HCT116 (cell line): ENCODE results near the gene MYLK. TPM values are rescaled to one million over a fixed set of nuclear protein-coding genes. Genes with fewer than 3 reads are reported as not detected.

ENCODE experiments used
- ATAC-seq: fragments of 200-7000 bp; cut with Tn5 transposase; 2 replicates; pipeline ENCODE4 v1.9.1; 2020; ENCODE audit warnings: mild to moderate bottlenecking, moderate library complexity
- BruUV-seq: library from RNA; stranded (reverse); fragments of 400-500 nt; replicated peaks from 2 replicates; lab custom pipeline; 2021; lab: Mats Ljungman, UMichigan
- CTCF ChIA-PET: fragments of 300-600 bp; sonication (Branson Sonifier 250); formaldehyde crosslinking; loops from one replicate; lab custom pipeline; 2021; ENCODE audit warnings: antibody characterized with exemption; lab: Charles Lee
- POLR2A ChIA-PET: fragments of 300-600, 350-600 bp; sonication (Branson Sonifier 250); formaldehyde crosslinking; loops from one replicate; lab custom pipeline; 2021; ENCODE audit warnings: antibody characterized with exemption; lab: Charles Lee
- RAD21 ChIA-PET, 2 experiments: fragments of 300-600 bp; sonication (Branson Sonifier 250); formaldehyde crosslinking; loops; one replicate each; lab custom pipeline; 2023; ENCODE audit warnings: low total read pairs in 2 of 2; ENCODE audit not compliant: uncharacterized antibody in 2 of 2, unreplicated experiment in 2 of 2, low non-redundant PET in 1 of 2; lab: Charles Lee
- DNase-seq: peaks from one replicate; pipeline ENCODE4 v3.0.0-alpha.2; 2010; ENCODE audit warnings: low read depth, low spot score
- H2AFZ ChIP-seq: fragments of 200-600 bp; shearing (Covaris generic), sonication (generic); 2 replicates; pipeline ENCODE4 v1.6.1; 2017; ENCODE audit warnings: low read depth, mixed run types, mixed read lengths, antibody characterized with exemption, low read length; ENCODE audit not compliant: poor library complexity, severe bottlenecking
- H3K27ac ChIP-seq: 2 replicates; pipeline ENCODE4 v1.5.1; 2012; ENCODE audit warnings: low read depth, low read length
- H3K27me3 ChIP-seq: fragments of 200-600 bp; sonication (generic); 2 replicates; pipeline ENCODE4 v1.6.1; 2016; ENCODE audit warnings: mixed run types, low read length, mixed read lengths; ENCODE audit not compliant: insufficient read depth
- H3K36me3 ChIP-seq, 2 experiments: fragments of 200-500 bp in 1 of 2; fragments of 200-600 bp in 1 of 2; sonication (Bioruptor generic) in 1 of 2; sonication (generic) in 1 of 2; 2 replicates each; pipeline versions ENCODE4 v1.5.1 to v1.6.1; 2014 to 2016; ENCODE audit warnings: low read length in 2 of 2, inconsistent platforms in 1 of 2, mixed read lengths in 1 of 2, mixed run types in 1 of 2; ENCODE audit not compliant: insufficient read depth in 2 of 2, control insufficient read depth in 1 of 2
- H3K4me1 ChIP-seq, 2 experiments: fragments of 200-600 bp in 1 of 2; sonication (generic) in 1 of 2; 2 replicates each; pipeline versions ENCODE4 v1.5.1 to v1.6.1; 2012 to 2017; ENCODE audit warnings: low read length in 2 of 2, inconsistent platforms in 1 of 2, mild to moderate bottlenecking in 1 of 2, mixed read lengths in 1 of 2, mixed run types in 1 of 2, moderate library complexity in 1 of 2; ENCODE audit not compliant: insufficient read depth in 2 of 2, control insufficient read depth in 1 of 2
- H3K4me2 ChIP-seq: fragments of 200-600 bp; sonication (generic); 2 replicates; pipeline ENCODE4 v1.6.1; 2017; ENCODE audit warnings: mixed run types, low read length, mixed read lengths
- H3K4me3 ChIP-seq, 2 experiments: fragments of 200-600 bp in 1 of 2; sonication (generic) in 1 of 2; replicated peaks in 1 of 2; 2 replicates each; pipeline ENCODE4 v1.5.1; 2011 to 2016; ENCODE audit warnings: low read length in 2 of 2, control low read depth in 1 of 2, low read depth in 1 of 2, mild to moderate bottlenecking in 1 of 2, mixed read lengths in 1 of 2, mixed run types in 1 of 2
- H3K79me2 ChIP-seq: fragments of 200-600 bp; sonication (generic); 2 replicates; pipeline ENCODE4 v1.6.1; 2017; ENCODE audit warnings: mild to moderate bottlenecking, mixed run types, low read length, moderate library complexity, mixed read lengths; ENCODE audit not compliant: insufficient read depth
- H3K9ac ChIP-seq: fragments of 200-600 bp; sonication (generic); 2 replicates; pipeline ENCODE4 v1.6.1; 2016; ENCODE audit warnings: low read length, mixed read lengths
- H3K9me2 ChIP-seq: fragments of 200-600 bp; sonication (generic), shearing (Covaris generic); 2 replicates; pipeline ENCODE4 v1.6.1; 2017; ENCODE audit warnings: mixed run types, mild to moderate bottlenecking, moderate library complexity; ENCODE audit not compliant: insufficient read depth
- H3K9me3 ChIP-seq, 2 experiments: fragments of 200-500 bp in 1 of 2; fragments of 200-600 bp in 1 of 2; sonication (Bioruptor generic) in 1 of 2; sonication (generic) in 1 of 2; 2 replicates each; pipeline ENCODE4 v1.6.1; 2014 to 2017; ENCODE audit warnings: low read length in 2 of 2, mixed read lengths in 2 of 2, inconsistent platforms in 1 of 2, low read depth in 1 of 2, mild to moderate bottlenecking in 1 of 2, mixed run types in 1 of 2, moderate library complexity in 1 of 2; ENCODE audit not compliant: control insufficient read depth in 1 of 2, insufficient read depth in 1 of 2
- H4K20me1 ChIP-seq: fragments of 200-600 bp; sonication (generic), shearing (Covaris generic); 2 replicates; pipeline ENCODE4 v1.6.1; 2017; ENCODE audit warnings: mixed run types, mild to moderate bottlenecking, moderate library complexity; ENCODE audit not compliant: insufficient read depth
- CBX3 ChIP-seq: IDR thresholded peaks from 2 replicates; pipeline ENCODE4 v1.6.1; 2012; ENCODE audit warnings: low read depth
- CEBPB ChIP-seq: IDR thresholded peaks from 2 replicates; pipeline ENCODE4 v1.6.1; 2012; ENCODE audit warnings: low read depth
- EGR1 ChIP-seq: IDR thresholded peaks from 2 replicates; pipeline ENCODE4 v1.6.1; 2012; ENCODE audit warnings: low read depth
- ELF1 ChIP-seq: IDR thresholded peaks from 2 replicates; pipeline ENCODE4 v1.6.1; 2012; ENCODE audit warnings: low read depth, borderline replicate concordance
- EZH2 ChIP-seq: fragments of 200-600 bp; sonication (generic); IDR thresholded peaks from 2 replicates; pipeline ENCODE4 v1.6.1; 2017; ENCODE audit warnings: antibody characterized with exemption, mixed run types
- EZH2phosphoT487 ChIP-seq: fragments of 200-600 bp; IDR thresholded peaks from 2 replicates; pipeline ENCODE4 v1.6.1; 2018; ENCODE audit warnings: antibody characterized with exemption, borderline replicate concordance
- FOSL1 ChIP-seq: IDR thresholded peaks from 2 replicates; pipeline ENCODE4 v1.6.1; 2012; ENCODE audit warnings: low read depth
- JUND ChIP-seq: IDR thresholded peaks from 2 replicates; pipeline ENCODE4 v1.6.1; 2012
- MAX ChIP-seq: IDR thresholded peaks from 2 replicates; pipeline ENCODE4 v1.6.1; 2012
- POLR2AphosphoS5 ChIP-seq: IDR thresholded peaks from 2 replicates; pipeline ENCODE4 v1.6.1; 2011; ENCODE audit warnings: mild to moderate bottlenecking, low read depth, low read length, moderate library complexity
- RAD21 ChIP-seq: IDR thresholded peaks from 2 replicates; pipeline ENCODE4 v1.6.1; 2012; ENCODE audit warnings: low read depth, mild to moderate bottlenecking
- REST ChIP-seq: IDR thresholded peaks from 2 replicates; pipeline ENCODE4 v1.6.1; 2012; ENCODE audit warnings: low read depth
- SP1 ChIP-seq: IDR thresholded peaks from 2 replicates; pipeline ENCODE4 v1.6.1; 2012; ENCODE audit warnings: low read depth
- SRF ChIP-seq: IDR thresholded peaks from 2 replicates; pipeline ENCODE4 v1.6.1; 2012; ENCODE audit warnings: low read depth
- YY1 ChIP-seq: IDR thresholded peaks from 2 replicates; pipeline ENCODE4 v1.6.1; 2011; ENCODE audit warnings: low read length, low read depth, moderate library complexity, mild to moderate bottlenecking; ENCODE audit not compliant: insufficient replicate concordance; ENCODE audit errors: extremely low read depth
- ZFX ChIP-seq: fragments of 450-650 bp; IDR thresholded peaks from 2 replicates; pipeline ENCODE4 v1.6.1; 2017
- ZNF274 ChIP-seq: fragments of 200-500 bp; sonication (Bioruptor generic); IDR thresholded peaks from 2 replicates; pipeline ENCODE4 v1.6.1; 2014; ENCODE audit warnings: mild to moderate bottlenecking, low read depth, low read length, inconsistent platforms
- intact Hi-C: fragments of 100-400 bp; cut with micrococcal nuclease; formaldehyde crosslinking; loops from 2 replicates; pipeline ENCODE4 v1.10.0; 2022
- total RNA-seq: library from RNA; stranded (reverse); gene quantifications from one replicate; pipeline ENCODE4 v1.2.1, GENCODE V29; 2021; ENCODE audit not compliant: unreplicated experiment

MYLK gene
- total RNA-seq, 1 experiment from 2014 or later = 3.8 TPM

GRCh38 chr3:123564056-123564455 is 320.1 kb downstream of the MYLK start:
- no TSS peak for BruUV-seq
- TF ChIP-seq ZNF274 (no peak), EZH2phosphoT487 (no peak), JUND (no peak), RAD21 (no peak), FOSL1 (no peak), EZH2 (no peak), ELF1 (no peak), YY1 (no peak)
- Histone ChIP-seq H3K9ac (no peak overlapping the region), H3K79me2 (peaks cover 9% of the 10 kb centered on the region; the same call in 1 of the 2 replicates), H3K4me3 (no peak overlapping the region), H3K9me2 (no peaks in the 10 kb centered on the region), H3K9me3 (no peaks in the 10 kb centered on the region), H3K36me3 (no peaks in the 10 kb centered on the region; a peak in 1 of 4 replicates), H3K27me3 (no peaks in the 10 kb centered on the region), H4K20me1 (no peaks in the 10 kb centered on the region; the same call in 1 of the 2 replicates), H3K4me2 (no peak overlapping the region), H2AFZ (no peak overlapping the region), H3K4me1 (no peaks in the 10 kb centered on the region), H3K27ac (no peak overlapping the region)
- DNase-seq (no peak), ATAC-seq (no peak)
- intact Hi-C loops = no loop called here
- ChIA-PET POLR2A (no interaction called here), RAD21 (no interaction called here), CTCF (no interaction called here)

GRCh38 chr3:123562547-123562946 is 321.6 kb downstream of the MYLK start:
- DNase-seq (no peak), ATAC-seq (no peak)
- CTCF ChIA-PET = interaction anchor here (0.6 to 1.1 kb wide), 3 partner anchors 15 to 255 kb away, joined by 3 read pairs; no protein-coding TSS in a partner anchor
- Histone ChIP-seq H3K9me2 (no peaks in the 10 kb centered on the region), H3K9ac (no peak overlapping the region), H3K4me3 (no peak overlapping the region), H4K20me1 (no peaks in the 10 kb centered on the region; the same call in 1 of the 2 replicates), H3K27ac (no peak overlapping the region), H2AFZ (no peak overlapping the region), H3K9me3 (no peaks in the 10 kb centered on the region), H3K36me3 (no peaks in the 10 kb centered on the region; a peak in 1 of 4 replicates), H3K79me2 (peaks cover 13% of the 10 kb centered on the region), H3K27me3 (no peaks in the 10 kb centered on the region), H3K4me2 (no peak overlapping the region), H3K4me1 (no peaks in the 10 kb centered on the region)
- TF ChIP-seq CEBPB (no peak), ELF1 (no peak), REST (no peak), CBX3 (no peak), SP1 (no peak), POLR2AphosphoS5 (no peak), ZNF274 (no peak), JUND (no peak), EGR1 (no peak), SRF (no peak), YY1 (no peak), ZFX (no peak), RAD21 (no peak), MAX (no peak)
- BruUV-seq = no TSS peak
- intact Hi-C loops = no loop called here
- POLR2A ChIA-PET = no interaction called here
- RAD21 ChIA-PET = no interaction called here
